PFSK-1 (cell line): ENCODE results near the gene KRT13.

Experiments
- POLR2AphosphoS5 ChIP-seq: IDR thresholded peaks from 2 replicates; pipeline ENCODE4 v1.6.1; 2012; ENCODE audit warnings: low read depth, mild to moderate bottlenecking, control low read depth, low read length, moderate library complexity
- SIN3A ChIP-seq: IDR thresholded peaks from 2 replicates; pipeline ENCODE4 v1.6.1; 2012; ENCODE audit warnings: mild to moderate bottlenecking, low read length, moderate library complexity, borderline replicate concordance; ENCODE audit not compliant: insufficient read depth
- TAF1 ChIP-seq: IDR thresholded peaks from 2 replicates; pipeline ENCODE4 v1.6.1; 2012; ENCODE audit warnings: low read length, control low read depth, borderline replicate concordance; ENCODE audit not compliant: insufficient read depth

- TF ChIP-seq SIN3A (no peak), POLR2AphosphoS5 (no peak), TAF1 (no peak)
These were observed 21.9 kb upstream of the KRT13 start for GRCh38 chr17:41527063-41528023.
